Measurements from ENCODE around the gene FAM168A.
"Not testable (repeated sequence)": the region's sequence is repeated elsewhere in the genome, so short reads cannot be mapped to it uniquely, and the experiment has no call there.

The FAM168A gene

DNA sequence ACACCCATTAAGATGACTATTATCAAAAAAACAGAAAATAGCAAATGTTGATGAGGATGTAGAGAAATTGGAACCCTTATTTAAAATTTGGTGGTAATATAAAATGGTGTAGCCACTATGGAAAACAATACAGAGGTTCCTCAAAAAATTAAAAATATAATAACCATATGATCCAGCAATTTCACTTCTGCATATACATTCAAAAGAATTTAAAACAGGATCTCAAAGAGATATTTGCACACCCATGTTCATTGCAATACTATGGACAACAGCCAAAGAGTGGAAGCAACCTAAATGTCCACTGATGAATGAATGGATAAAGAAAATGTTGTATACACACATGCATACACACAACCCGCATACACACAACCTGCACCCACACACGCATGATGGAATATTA lies 102.2 kb downstream of the FAM168A start:
- Histone ChIP-seq H3K9ac (ENCODE audit: low read depth, low read length) (no peak overlapping the region), H3K9me3 (ENCODE audit: control insufficient read depth, insufficient read depth, low read length) (no peaks in the 10 kb centered on the region), H3K36me3 (ENCODE audit: control insufficient read depth, insufficient read depth, low read length) (no peaks in the 10 kb centered on the region), H3K27me3 (ENCODE audit: control insufficient read depth, insufficient read depth, low read length) (no peaks in the 10 kb centered on the region), H3K27ac (ENCODE audit: low read depth, low read length) (no peak overlapping the region), H3K4me3 (ENCODE audit: low read depth, low read length) (no peak overlapping the region), H3K4me1 (ENCODE audit: control insufficient read depth, insufficient read depth, low read length) (0 out of 2 replicates have a peak, but pooled peaks cover 10% of the 10 kb centered on the region)

DNA sequence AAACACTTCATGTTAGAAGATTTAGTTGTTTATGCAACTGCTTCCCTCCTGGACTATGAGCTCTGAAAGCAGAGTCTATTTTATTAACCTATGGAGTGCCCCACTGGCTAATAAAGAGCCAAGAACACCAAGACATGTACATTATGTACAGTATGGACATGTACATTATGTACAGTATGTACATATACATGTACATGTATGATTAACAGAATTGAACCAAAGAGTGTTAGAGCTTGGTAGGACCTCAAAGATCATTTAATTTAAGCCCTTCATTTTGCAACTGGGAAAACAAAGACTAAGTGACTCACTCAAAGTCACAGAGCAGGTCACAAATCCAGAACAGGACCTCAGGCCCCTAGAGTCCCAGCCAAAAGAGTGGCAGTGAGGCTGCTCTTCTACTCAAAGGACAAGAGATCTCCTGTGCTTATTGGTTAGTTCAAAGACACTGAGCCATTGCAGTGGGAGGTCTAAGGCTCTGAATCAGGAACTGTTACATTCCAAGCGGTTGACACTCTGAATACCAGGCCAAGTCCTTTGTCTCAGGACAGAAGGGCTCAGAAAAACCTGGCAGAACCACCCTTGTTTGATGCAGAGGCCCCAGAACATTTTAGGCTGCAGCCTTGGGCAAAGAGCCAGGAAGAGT lies 103.8 kb downstream of the FAM168A start:
- no peak overlapping the region for H3K4me3 ChIP-seq (ENCODE audit: low read depth, low read length)
- H3K27me3 ChIP-seq (ENCODE audit: control insufficient read depth, insufficient read depth, low read length), result no peaks in the 10 kb centered on the region
- H3K9ac ChIP-seq (ENCODE audit: low read depth, low read length), result no peak overlapping the region
- no peaks in the 10 kb centered on the region for H3K36me3 ChIP-seq (ENCODE audit: control insufficient read depth, insufficient read depth, low read length)
- peaks cover 16% of the 10 kb centered on the region; the same call in 1 of the 2 replicates for H3K4me1 ChIP-seq (ENCODE audit: control insufficient read depth, insufficient read depth, low read length)
- no peaks in the 10 kb centered on the region for H3K9me3 ChIP-seq (ENCODE audit: control insufficient read depth, insufficient read depth, low read length)
- peak overlapping the region; percentile 68 for H3K27ac ChIP-seq (ENCODE audit: low read depth, low read length)

DNA sequence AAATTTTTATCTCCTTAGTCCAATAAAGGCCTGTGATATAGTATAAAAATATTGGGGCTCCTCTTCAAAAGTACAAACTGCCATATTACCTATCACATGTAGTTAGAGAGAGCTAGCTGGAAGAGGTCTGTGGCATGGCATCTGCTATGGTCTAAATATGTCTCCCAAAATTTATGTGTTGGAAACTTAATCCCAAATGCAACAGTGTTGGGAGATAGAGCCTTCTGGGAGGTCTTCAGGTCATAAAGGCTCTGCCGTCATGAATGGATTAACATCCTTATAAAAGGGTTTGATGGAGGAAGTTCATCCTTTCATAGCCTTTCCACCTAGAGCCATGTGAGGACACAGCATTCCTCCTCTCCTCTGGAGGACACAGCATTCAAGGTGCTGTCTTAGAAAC lies 116.3 kb downstream of the FAM168A start:
- Histone ChIP-seq H3K9ac (ENCODE audit: low read depth, low read length) (no peak overlapping the region), H3K27ac (ENCODE audit: low read depth, low read length) (no peak overlapping the region), H3K36me3 (ENCODE audit: control insufficient read depth, insufficient read depth, low read length) (no peaks in the 10 kb centered on the region), H3K4me1 (ENCODE audit: control insufficient read depth, insufficient read depth, low read length) (peaks cover 18% of the 10 kb centered on the region; the same call in 1 of the 2 replicates), H3K27me3 (ENCODE audit: control insufficient read depth, insufficient read depth, low read length) (no peaks in the 10 kb centered on the region), H3K9me3 (ENCODE audit: control insufficient read depth, insufficient read depth, low read length) (no peaks in the 10 kb centered on the region), H3K4me3 (ENCODE audit: low read depth, low read length) (no peak overlapping the region)

DNA sequence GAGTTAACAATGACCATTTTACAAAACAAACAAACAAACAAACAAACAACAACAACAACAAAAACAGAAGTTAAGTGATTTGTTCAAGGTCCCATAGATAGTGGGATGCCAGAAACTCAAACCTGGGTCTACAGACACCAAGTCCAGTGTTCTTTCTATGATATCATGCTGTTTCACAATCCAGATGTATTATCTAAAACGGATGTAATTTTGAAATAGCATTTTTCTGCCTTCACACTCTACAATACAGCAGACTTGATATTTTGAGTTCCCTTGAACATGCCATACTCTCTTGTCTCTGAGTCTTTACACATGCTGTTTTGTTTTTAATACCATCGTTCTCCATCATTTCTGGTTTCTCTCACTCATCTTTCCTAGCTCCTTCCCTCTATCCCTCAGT lies 117.2 kb downstream of the FAM168A start:
- Histone ChIP-seq H3K9ac (ENCODE audit: low read depth, low read length) (no peak overlapping the region), H3K27ac (ENCODE audit: low read depth, low read length) (no peak overlapping the region), H3K9me3 (ENCODE audit: control insufficient read depth, insufficient read depth, low read length) (no peaks in the 10 kb centered on the region), H3K4me1 (ENCODE audit: control insufficient read depth, insufficient read depth, low read length) (peaks cover 22% of the 10 kb centered on the region), H3K4me3 (ENCODE audit: low read depth, low read length) (no peak overlapping the region), H3K27me3 (ENCODE audit: control insufficient read depth, insufficient read depth, low read length) (no peaks in the 10 kb centered on the region), H3K36me3 (ENCODE audit: control insufficient read depth, insufficient read depth, low read length) (no peaks in the 10 kb centered on the region)

DNA sequence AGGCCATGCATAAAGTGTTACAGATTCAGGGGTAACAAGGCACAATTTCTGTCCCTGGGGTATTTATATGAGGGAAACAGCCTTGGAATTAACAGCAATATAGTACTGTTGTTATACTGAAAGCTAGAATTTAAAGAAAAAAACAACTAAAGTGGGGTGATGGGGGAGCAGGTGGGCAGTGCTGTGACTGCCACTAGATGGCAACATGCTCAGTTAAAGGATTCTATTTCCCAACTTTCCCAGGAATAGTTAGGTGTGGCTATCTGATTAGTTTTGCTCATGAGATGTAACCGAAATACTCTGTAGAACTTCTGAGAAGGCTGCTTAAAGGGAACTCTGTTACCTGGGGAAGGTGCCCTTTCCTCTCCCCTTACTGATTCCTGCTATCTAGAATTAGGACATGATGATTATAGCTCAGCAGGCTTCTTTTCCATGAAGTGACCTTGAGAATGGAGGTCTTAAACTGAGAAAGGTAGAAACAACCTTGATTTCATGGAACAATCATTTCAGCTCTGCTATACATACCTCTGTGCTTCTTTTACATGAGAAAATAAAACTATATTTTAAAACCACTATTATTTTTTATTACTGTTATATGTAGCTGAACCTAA lies 119.1 kb downstream of the FAM168A start:
- Histone ChIP-seq H3K36me3 (ENCODE audit: control insufficient read depth, insufficient read depth, low read length) (no peaks in the 10 kb centered on the region), H3K9ac (ENCODE audit: low read depth, low read length) (no peak overlapping the region), H3K27ac (ENCODE audit: low read depth, low read length) (peak overlapping the region; percentile 23), H3K9me3 (ENCODE audit: control insufficient read depth, insufficient read depth, low read length) (no peaks in the 10 kb centered on the region), H3K27me3 (ENCODE audit: control insufficient read depth, insufficient read depth, low read length) (no peaks in the 10 kb centered on the region), H3K4me1 (ENCODE audit: control insufficient read depth, insufficient read depth, low read length) (peaks cover 33% of the 10 kb centered on the region), H3K4me3 (ENCODE audit: low read depth, low read length) (no peak overlapping the region)

DNA sequence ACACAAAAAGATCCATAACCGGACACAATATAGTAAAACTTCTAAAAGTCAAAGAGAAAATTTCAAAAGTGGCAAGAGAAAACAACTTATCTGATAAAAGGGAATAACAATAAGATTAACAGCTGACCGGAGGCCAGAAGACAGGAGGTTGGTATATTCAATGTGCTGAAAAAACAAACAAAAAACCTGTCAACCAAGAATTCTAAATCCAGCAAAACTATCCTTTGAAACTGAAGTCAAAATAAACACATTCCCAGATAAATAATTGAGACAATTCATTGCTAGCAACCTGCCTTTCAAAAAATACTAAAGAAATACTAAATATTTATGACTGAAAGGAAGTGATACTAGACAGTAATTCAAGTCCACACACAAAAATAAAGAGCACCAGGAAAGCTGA lies 120.4 kb downstream of the FAM168A start:
- H3K9me3 ChIP-seq (ENCODE audit: control insufficient read depth, insufficient read depth, low read length), result no peaks in the 10 kb centered on the region
- H3K9ac ChIP-seq (ENCODE audit: low read depth, low read length), result no peak overlapping the region
- H3K27ac ChIP-seq (ENCODE audit: low read depth, low read length), result no peak overlapping the region
- no peaks in the 10 kb centered on the region for H3K27me3 ChIP-seq (ENCODE audit: control insufficient read depth, insufficient read depth, low read length)
- H3K4me3 ChIP-seq (ENCODE audit: low read depth, low read length), result no peak overlapping the region
- H3K36me3 ChIP-seq (ENCODE audit: control insufficient read depth, insufficient read depth, low read length), result no peaks in the 10 kb centered on the region
- H3K4me1 ChIP-seq (ENCODE audit: control insufficient read depth, insufficient read depth, low read length), result peaks cover 33% of the 10 kb centered on the region

DNA sequence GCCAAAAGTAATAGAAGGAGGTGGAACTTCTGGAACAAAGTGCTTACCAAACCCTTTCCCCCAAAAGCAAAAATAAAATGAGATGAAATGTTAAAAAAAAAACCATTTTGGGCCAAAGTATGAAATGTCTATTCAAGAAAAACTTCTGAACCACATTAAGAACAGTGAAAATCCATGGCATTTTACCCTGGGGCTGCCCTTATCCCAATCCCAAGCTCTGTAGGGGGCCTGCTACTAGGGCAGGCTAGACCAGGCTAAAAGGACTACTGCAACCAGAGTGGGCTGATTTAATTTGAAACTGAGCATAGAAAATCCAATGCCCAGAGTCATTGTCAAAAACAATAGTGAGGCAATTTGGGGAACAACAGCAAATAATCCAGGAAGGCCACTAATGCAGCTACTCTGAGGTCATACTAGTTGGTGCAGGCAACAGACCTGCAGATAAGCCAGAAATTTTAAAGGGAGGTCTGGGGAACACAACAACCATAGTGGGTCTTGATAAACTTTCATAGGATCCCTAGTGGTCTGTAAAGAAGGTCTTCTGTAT lies 122.3 kb downstream of the FAM168A start:
- Histone ChIP-seq H3K36me3 (ENCODE audit: control insufficient read depth, insufficient read depth, low read length) (no peaks in the 10 kb centered on the region), H3K9me3 (ENCODE audit: control insufficient read depth, insufficient read depth, low read length) (no peaks in the 10 kb centered on the region), H3K4me3 (ENCODE audit: low read depth, low read length) (no peak overlapping the region), H3K27me3 (ENCODE audit: control insufficient read depth, insufficient read depth, low read length) (no peaks in the 10 kb centered on the region), H3K9ac (ENCODE audit: low read depth, low read length) (no peak overlapping the region), H3K4me1 (ENCODE audit: control insufficient read depth, insufficient read depth, low read length) (peaks cover 33% of the 10 kb centered on the region), H3K27ac (ENCODE audit: low read depth, low read length) (no peak overlapping the region)

DNA sequence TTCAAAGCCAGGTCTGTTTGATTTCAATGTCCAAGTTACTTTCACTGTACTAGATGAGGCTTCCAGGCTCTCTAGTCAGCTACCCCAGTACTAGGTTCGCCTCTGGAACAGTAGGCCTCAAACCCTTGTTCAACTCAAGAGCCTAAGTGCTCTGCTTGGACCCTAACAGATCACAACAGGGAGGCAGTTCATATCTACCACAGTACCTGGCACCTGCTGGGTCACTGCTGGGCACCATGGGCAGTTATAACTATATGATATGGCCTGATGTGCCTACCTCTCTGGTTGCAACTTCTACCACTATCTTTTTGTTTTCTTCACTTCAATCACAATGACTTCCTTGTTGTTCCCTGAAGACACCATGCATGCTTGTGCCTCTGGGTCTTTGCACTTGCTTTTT lies 124.7 kb downstream of the FAM168A start:
- H3K9ac ChIP-seq (ENCODE audit: low read depth, low read length), result no peak overlapping the region
- no peaks in the 10 kb centered on the region for H3K27me3 ChIP-seq (ENCODE audit: control insufficient read depth, insufficient read depth, low read length)
- H3K9me3 ChIP-seq (ENCODE audit: control insufficient read depth, insufficient read depth, low read length), result no peaks in the 10 kb centered on the region
- H3K4me1 ChIP-seq (ENCODE audit: control insufficient read depth, insufficient read depth, low read length), result peaks cover 15% of the 10 kb centered on the region
- H3K4me3 ChIP-seq (ENCODE audit: low read depth, low read length), result no peak overlapping the region
- H3K36me3 ChIP-seq (ENCODE audit: control insufficient read depth, insufficient read depth, low read length), result no peaks in the 10 kb centered on the region
- no peak overlapping the region for H3K27ac ChIP-seq (ENCODE audit: low read depth, low read length)

DNA sequence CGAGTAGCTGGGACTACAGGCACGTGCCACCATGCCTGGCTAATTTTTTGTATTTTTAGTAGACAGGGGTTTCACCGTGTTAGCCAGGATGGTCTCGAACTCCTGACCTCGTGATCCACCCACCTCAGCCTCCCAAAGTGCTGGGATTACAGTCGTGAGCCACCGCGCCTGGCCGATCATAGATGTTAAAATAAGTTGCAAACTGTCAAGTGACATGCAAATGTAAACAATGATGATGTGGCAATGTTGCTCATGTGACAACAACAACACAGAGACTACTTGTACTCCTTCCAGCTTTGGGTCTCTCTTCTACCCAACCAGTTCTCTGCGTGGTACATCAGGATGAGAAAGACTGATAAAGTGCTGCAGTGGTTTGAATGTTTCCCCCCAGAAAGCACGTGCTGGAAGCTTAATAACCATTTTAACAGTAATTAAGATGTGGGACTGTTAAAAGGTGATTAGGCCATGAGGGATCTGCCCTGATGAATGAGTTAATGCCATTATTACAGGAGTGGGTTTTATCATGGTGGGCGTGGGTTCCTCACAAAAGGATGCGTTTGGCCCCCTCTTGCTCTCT lies 127.8 kb downstream of the FAM168A start:
- not testable (repeated sequence) for H3K9me3 ChIP-seq (ENCODE audit: control insufficient read depth, insufficient read depth, low read length); H3K27ac ChIP-seq (ENCODE audit: low read depth, low read length); H3K4me3 ChIP-seq (ENCODE audit: low read depth, low read length); H3K4me1 ChIP-seq (ENCODE audit: control insufficient read depth, insufficient read depth, low read length); H3K9ac ChIP-seq (ENCODE audit: low read depth, low read length); H3K36me3 ChIP-seq (ENCODE audit: control insufficient read depth, insufficient read depth, low read length); H3K27me3 ChIP-seq (ENCODE audit: control insufficient read depth, insufficient read depth, low read length)

DNA sequence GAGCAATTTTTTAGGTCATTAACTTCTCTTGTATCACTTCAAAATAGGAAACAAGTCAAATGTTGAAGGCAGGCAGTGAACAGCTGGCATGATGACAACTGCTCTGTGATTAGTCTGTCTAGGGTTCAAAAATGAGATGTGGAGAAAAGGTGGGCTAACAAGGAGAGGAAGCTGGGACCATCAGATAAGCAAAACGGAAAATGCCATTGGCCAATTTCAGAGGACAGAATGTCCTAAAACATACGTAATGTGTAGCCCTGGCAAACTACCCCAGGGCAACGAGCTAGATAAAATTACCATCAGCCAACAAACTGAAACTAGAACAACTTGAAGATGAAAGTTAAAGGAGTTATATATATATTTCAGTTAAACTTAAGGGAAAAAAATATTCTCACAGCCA lies 128.5 kb downstream of the FAM168A start:
- no peaks in the 10 kb centered on the region for H3K36me3 ChIP-seq (ENCODE audit: control insufficient read depth, insufficient read depth, low read length)
- H3K27me3 ChIP-seq (ENCODE audit: control insufficient read depth, insufficient read depth, low read length), result no peaks in the 10 kb centered on the region
- no peaks in the 10 kb centered on the region for H3K9me3 ChIP-seq (ENCODE audit: control insufficient read depth, insufficient read depth, low read length)
- H3K4me3 ChIP-seq (ENCODE audit: low read depth, low read length), result no peak overlapping the region
- H3K9ac ChIP-seq (ENCODE audit: low read depth, low read length), result no peak overlapping the region
- H3K4me1 ChIP-seq (ENCODE audit: control insufficient read depth, insufficient read depth, low read length), result no peaks in the 10 kb centered on the region
- no peak overlapping the region for H3K27ac ChIP-seq (ENCODE audit: low read depth, low read length)

DNA sequence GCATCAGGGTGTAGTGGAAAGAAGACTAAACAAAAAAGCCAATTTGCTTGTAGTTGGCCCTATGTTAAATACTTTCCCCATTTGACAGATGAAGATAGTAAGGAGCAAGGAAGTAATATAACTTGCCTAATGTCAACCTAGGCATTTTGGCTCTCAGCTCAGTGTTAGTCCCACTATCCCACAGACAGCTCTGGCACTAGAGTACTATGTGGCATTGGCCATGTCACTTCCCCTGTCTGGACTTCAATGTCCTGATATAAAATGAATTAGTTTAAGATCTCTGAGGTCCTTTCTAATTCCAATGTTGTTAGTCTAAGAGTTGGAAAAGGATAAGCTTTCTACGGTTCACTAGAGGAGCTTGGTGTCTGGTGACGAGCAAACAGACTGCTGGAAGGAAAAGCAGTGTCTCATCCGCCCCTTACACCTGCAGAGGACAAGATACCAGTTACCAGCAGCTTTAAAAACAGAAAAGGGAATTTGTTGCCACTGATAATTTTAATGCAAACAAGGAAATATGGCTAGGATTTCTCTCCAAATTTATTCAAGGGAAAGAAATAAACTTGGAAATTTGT lies 129.2 kb downstream of the FAM168A start:
- Histone ChIP-seq H3K4me1 (ENCODE audit: control insufficient read depth, insufficient read depth, low read length) (no peaks in the 10 kb centered on the region), H3K9ac (ENCODE audit: low read depth, low read length) (no peak overlapping the region), H3K9me3 (ENCODE audit: control insufficient read depth, insufficient read depth, low read length) (no peaks in the 10 kb centered on the region), H3K27me3 (ENCODE audit: control insufficient read depth, insufficient read depth, low read length) (no peaks in the 10 kb centered on the region), H3K4me3 (ENCODE audit: low read depth, low read length) (no peak overlapping the region), H3K27ac (ENCODE audit: low read depth, low read length) (no peak overlapping the region), H3K36me3 (ENCODE audit: control insufficient read depth, insufficient read depth, low read length) (no peaks in the 10 kb centered on the region)
